ENCODE data around the gene ZNF319.

ZNF319 gene

DNA sequence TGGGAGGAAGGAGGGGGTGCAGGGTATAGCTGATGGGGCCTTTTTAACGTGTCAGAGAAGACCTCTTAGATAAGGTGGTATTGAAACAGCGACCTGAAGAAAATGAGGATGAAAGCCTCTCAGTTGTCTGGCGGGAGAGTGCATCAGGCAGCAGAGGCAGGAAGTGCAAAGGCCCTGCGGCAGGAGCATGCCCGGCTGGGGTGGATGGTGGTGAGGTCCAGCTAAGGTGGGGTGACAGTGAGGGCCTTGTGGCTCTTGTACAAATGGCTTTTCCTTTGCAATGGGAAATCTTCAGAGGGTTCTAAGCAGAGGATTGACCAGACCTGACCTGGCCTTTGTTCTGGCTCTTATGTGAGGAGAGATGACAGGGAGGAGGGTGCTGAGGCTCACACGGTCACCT lies 36.5 kb upstream of the ZNF319 start:
- FAIRE-seq = no peak

DNA sequence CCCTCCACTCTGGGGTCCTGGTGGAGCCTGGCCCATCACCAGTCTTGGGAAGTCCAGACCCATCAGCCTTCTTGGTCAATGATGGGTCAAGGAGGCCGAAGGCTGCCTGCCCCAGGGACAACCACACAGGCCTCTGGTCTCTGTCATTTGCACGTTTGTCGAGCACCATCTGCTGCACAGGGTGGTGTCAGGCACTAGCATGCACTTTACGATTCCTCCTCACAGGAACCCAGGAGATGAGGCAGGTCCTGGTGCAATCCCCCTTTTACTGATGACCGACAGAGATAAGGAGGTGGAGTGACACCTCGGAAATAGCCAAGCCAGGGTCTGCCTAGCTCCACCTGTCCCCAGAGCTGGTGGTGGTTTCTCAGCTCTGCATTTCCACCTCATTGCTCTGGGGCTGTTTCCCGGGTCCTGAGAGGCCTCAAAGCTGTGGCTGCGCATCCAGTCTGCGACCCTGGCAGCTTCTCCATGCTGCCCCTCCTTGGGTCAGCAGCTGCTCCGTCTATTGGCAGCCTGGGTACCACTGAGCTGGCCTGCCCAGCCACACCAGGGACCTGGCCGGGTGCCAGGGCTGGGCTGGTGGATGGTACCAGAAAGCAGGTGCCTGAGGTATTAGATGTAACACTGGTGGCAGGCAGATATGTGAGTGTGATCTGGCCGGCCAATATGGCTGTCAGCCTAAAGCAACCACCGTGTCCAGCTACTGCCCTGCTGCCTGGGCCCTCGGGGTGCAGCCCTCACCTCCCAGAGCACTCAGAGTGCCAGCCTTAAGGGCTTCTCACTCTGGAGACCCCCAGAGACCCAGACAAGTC lies 35.1 kb upstream of the ZNF319 start:
- FAIRE-seq = no peak

DNA sequence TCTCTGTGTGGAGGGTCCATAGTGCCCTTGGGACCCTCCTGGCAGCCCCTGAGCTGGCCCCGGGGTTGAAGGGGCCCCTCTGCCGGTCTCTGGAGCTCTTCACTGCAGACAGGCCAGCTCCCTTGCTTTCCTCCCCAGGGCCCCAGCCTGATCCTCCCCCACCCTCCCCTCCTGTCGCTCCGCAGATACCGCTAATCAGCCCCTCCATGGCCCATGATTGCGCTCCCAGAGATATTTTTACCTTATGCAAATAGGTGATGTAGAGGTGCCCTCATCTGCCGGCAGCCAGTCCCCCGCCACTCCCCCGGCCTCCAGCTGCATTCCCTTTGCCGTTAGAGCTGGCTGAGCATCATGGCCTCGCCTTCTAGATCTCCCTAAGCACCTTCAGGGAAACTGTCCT lies 34.3 kb upstream of the ZNF319 start:
- no peak for FAIRE-seq

DNA sequence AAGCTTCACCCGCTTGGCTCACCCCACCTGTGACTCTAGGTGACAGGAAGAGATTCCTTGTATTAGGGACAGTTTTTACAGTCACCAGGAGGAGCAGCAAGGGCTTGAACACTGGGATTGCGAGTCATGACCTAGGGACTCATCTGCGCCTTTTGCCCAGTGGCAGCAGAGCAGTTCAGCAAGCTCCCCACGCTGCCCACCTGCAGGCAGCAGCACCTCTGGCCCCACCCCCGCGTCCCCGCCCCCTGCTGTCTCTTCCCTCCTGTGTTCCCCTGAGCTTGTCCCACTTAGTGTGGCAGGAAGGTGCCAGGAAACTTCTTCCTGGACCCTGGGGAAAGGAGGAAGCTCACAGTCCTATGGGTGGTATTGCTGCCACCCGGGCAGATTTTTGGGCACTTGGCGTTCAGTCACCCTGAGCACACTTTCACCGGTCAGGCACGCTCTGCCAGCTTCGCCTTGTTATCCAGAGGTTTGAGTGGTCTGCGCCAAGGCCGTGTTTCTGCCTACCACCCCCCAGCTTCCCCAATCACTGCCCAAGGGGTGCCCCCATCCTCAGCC lies 33.7 kb upstream of the ZNF319 start:
- no peak for FAIRE-seq

DNA sequence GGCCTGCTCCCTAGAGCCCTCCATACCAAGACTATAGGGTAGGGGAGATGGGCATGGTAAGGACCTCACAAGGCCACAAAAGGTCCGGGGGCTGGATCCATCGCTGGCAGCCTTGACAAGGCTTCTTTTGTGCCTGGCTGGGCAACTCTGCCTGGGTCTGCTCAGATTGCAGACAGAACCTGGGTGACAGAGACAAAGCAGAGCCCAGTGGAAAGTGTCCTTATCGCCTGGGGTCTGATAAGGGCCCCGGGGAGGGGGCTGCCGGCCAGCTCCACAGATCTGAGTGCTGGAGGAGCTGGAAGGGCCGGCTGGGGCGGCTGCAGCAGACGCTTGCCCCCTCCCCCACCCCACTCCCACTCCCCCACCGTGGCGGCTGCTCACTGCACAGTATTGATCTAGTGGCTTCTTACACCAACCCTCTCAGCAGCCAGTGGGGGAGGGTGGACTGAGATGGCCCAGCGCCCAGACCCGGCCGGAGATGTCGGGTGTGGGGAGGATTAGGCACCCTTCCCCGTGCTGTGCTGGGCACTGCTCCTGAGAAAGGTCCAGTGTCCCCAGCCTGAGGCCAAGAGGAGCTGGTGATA lies 32.3 kb upstream of the ZNF319 start:
- no peak for FAIRE-seq

DNA sequence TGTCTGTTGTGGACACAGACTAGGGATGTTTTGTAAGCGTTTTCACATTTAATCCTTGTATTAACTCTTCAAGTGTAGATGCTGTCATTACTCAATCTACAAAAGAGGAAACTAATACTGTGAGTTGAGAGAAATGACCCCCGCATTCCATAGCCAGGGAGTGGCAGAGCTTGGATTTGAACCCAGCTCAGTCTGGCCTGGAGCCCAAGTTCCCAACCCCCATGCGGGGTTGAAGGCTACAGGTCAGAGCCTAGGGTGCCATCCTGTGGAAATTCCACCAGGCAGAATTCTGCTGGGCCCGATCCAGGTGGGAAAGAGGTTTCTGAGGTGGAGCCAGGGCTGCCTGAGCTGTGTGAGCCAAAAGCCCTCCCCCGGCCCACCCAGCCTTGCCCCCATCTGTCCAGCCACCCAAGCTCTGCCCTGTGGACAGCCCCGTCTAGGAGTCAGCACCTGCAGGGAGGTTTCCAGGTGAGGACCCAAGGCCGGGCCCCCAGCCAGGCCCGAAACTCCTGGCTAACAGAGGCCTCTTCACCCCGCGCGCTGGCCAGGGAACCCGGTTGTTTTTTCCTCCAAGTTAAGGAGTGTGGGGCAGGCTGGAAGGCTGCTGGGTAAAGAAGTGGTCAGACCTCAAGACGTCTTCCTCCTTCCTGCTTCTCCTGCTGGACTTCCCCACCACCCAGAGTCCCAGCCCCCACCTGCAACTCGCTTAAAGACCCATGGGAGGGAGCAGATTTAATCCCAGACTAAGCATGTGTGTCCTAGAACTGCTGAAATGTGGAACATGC lies 30.7 kb upstream of the ZNF319 start:
- FAIRE-seq = no peak

DNA sequence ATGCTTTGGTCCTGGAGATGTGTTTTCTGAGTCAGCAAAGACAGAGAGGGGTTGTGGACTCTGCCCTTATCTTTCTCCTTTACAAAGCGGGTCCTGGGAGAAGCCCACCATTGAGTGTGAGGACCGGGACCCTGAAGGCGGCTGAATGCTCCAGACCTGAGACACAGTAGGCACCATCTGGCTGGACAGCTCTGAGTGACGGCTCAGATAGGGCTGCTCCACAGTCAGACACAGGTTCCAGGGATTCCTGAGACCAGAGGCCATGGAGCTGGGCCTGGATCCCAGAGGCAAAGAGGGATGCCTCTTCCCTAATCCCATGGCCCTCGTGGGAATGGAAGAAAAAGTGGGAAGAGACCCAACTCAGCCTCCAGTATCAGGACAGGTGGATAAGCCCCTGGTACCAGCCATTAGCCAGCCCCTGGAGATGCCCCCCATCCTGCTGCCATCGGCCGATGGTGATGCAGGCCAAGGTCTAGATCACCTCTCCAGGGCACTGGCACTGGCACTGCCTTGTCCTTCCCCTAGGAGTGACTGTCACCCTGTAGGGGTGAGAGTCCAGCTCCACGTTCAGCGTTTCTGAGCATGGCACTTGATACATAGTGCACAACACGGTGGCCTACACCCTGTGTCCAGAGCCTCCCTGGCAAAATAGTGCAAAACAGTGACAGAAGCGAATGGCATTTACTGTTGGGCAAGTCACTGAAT lies 29.8 kb upstream of the ZNF319 start:
- no peak for FAIRE-seq

DNA sequence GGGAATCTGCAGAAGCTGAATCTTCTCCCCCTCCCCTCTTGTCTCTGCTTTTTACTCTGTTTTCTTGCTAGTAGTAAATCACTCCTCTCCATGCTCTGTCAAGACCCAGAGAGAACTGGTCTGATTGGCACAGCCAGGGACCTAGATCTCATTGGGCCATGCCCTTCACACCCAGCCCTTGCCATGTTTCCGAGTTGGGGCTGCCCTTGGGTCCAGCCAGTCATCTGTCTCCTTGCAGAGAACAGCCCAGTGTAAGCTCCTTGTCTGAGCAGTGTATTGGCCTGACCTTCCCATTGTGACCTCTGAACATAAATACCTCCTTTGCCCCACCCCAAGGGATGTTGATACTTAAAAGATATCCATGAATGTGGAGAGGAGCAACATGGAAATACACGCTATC lies 28.9 kb upstream of the ZNF319 start:
- FAIRE-seq = no peak

DNA sequence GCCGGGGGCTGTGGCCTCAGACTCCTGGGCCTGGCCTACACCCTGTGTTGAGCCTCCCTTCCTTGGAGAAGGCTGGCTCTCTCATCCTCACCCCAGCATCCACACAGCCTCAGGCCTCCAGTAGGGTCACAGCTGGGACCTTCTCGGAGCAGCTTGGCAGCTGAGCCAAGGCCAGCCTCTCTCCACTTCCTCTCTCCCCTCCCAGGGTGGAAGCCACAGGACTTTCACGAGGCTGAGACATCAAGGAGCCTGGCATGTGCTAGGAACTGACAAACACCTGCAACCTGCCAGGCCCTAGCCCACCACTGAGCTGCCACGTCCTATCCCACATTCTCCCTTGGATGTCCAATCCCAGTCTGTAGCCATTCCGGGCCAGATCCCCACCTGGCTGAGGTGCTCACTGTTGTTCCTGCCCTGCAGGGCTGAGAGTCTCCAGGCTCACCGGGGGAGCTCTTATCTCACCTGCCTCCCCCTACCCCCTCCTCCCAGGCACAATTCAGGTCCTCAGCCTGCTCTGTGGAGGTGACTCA lies 28.1 kb upstream of the ZNF319 start:
- no peak for FAIRE-seq

DNA sequence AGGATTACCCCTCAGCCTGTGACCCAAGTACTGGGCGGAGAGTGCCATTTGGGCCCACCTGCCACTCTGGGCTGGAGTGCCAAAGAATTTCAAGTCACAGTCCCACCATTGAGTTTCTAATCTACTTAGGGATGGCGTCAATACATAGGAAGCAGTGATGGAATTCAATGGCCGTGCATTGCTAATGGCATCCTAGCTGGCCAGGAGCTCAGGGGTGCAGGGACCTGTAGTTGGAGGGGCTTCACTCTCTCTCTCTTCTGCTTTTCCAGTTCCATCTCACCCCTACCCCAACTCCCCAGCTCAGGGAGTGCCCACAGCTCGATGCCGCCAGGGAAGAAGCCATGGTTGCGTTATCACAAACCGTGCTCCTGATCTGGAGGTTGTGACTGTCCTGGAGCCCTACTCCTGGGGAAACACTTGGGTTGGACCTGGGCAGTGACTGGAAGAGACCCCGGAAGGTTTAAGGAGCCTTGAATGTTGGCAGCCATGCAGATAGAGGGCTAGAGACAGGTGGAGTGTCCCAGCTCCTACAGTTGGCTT lies 27.5 kb upstream of the ZNF319 start:
- FAIRE-seq = no peak

DNA sequence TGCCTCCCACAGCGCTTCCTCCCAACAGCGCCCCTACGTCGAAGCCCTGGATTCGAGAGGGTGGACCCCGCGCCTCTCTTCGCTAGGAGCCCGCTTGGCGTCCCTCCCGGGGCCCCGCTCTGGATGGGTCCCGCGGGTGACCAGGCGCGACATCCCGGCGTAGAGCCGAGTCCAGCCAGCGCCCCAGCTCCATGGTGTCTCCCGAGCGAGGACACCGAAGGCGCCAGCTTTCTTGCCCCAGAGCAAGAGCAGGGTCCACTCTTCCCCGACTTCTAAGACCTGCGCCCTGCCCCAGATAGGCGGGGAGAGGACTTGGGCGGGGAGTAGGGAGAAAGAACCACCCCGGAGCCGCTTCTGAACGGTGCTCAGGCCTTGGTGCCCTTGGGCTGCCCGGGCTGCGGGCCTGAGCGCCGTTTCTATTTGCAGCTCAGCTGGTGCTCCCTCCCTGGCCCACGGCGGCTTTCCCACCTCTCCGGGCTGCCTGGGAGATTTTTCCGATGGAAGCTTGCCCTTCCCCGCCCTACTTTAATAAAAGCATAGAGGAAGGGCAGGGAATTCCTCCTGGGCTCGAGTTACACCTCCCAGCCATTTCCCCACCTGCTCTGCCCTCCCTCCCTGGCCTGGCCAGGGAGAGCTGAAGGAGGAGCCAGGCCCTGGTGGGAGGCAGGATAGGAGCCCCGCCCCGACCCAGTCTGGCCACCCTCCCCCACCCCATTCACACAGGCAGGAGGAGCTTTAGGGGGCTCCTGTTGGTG lies 26.9 kb upstream of the ZNF319 start:
- FAIRE-seq = no peak

DNA sequence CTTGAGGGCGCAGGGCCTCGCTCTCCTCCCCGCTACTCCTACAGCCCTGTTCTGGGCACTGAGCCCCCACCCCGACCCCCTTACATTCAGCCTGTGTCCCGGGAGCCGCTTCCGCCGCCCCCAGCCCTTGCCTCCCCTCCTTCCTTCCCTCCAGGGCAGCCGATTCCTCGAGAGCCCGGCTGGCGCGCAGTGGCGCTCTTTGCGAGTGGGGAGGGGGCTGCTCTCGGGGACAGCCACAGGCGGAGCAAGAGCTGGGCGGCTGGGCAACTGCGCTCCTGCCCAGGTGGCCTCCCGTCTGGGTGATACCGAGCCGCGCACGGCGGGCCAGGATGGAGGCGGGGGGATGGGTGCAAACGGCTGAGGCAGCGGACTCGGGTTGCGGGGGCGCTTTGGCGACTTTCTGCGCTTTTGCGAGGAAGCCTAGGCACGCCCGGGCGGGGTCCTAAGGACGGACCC lies 26.3 kb upstream of the ZNF319 start:
- FAIRE-seq = no peak

DNA sequence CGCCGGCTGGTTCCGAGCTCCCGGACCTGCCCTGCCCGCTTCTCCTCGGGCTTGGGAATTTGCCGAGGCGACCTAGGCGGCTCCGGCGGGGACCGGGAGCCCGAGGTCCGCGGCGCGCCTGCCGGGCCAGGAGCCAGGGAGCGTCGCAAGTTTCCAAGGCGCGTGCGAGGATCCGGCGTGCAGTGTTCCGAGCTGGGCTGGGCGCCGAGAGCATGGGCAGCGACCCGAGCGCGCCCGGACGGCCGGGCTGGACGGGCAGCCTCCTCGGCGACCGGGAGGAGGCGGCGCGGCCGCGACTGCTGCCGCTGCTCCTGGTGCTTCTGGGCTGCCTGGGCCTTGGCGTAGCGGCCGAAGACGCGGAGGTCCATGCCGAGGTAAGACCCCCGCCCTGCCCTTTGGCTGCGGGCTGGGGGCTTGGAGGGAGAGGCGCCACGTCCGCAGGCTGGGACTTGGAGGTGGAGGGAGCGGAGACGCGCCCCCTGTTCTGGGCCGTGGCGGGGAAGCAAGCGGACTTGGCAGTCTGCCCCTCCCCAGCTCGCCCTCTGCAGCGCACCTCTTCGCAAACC lies 25.8 kb upstream of the ZNF319 start:
- no peak for FAIRE-seq

DNA sequence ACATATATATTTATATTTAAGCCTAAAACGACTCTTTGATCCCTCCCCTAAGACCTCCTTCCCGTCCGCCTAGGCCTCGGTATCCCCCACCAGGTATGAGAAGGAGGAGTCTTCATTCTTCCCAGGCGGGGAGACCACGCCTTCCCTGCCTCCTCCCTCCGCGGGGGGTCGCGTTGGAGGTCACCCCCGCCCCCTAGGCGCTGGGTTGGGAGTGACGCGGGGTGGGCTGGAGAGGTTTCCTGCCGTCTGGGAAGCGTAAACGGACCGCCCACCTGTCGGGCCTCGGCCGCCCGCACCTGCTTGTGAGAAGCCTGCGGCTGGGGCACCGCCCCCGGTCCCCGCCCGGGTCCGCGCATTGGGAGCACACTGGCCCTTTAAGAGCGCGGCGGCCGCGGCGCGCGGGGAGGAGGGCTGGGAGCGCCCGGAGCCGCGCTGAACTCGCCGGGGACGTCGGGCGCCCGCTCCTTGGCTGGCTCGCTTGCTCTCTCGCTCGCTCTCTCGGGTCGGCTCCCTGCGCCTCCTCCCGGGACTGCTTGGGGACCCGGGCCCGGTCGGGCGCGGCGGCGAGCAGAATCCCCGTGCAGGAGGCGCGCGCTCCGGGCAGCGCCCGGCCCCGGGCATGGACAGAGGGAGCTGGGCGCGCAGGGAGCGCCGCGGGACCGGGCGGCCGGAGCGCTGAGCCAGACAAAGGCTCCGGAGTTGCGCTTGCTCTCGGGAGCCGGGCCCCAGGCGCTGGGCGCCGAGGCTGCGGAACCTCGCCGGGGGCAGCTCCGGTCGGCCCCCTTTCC lies 25.1 kb upstream of the ZNF319 start, which contains the start of gene MMP15:
TSS of gene MMP15 (plus strand) at position 404 of the 788 bp plus-strand sequence. CDS start 597 bp downstream, outside the sequence.
- no peak for FAIRE-seq

DNA sequence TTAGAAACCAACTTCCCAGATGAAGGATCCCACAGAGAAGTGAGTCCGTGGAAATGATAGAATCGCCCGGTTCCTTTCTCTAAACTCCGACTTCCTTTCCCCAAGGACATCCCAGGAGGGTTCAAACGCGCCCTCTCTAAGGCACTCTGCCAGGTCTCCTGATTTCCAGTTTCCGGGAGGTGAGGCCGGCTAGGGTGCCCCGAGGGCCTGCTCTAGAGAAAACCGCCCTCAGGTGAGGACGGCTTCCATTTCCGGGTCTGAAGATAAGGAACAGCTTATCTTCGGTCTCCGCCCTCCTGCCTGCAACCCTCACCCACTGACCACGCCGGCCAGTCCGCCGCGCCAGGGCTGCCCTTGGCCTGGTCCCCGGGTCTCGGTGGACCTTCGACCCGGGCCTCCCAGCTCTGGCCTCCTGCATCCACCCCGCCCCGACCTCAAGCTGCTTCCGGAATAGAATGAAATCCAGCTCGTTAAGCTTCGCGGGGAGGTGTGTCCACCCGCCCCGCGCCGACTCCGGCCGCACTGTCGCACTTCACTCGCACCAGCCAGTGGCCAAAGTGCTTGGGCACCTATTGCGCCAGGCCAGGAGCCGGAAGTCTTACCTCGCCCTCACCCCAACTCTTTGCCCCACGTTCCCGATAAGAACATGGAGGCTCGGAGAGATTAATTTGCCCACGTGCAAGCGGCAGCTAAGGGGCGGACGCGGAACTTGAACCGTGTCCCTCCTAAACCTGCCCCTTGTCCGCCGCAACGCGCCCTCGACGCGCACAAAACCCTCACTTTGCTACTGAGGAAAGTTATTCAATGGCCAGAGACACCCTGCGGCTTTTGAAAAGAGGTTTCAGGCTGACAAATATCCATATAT lies 24.2 kb upstream of the ZNF319 start:
- no peak for FAIRE-seq

DNA sequence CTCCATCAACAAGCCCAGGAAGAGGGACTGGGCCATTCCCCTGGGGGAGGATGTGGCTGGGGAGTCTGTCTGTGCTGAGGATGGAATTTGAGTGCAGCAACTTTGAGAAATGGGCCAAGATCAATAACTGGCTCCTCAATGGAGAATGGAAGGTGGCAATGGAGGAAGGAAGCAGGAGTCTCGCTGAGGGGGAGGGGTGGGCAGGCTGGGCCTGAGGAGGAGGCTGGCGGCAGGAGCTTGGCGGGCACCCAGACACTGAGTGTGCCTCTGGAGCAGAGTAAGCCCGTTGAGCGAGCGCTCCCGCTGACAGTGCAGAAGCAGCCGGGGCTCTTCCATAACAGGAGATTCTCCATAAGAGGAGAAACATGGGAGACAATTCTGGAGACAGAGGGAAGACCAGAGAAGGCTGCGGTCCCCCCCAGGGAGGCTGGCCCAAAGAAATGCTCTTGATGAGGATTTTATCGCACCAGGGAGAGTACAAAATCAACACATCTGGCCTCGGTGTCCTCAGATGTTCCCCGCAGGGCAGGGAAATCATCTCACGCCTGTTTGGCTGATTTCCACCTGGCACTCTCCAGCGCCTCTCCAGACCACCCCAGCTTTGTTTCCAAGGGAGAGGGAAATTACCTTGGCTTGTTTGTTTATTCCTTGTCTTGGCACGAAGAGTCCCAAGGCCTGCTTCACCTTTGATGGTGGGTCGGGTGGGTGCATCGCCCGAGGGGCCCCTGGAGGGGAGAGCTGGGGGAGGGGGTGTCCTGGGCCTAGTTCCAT lies 22.3 kb upstream of the ZNF319 start:
- no peak for FAIRE-seq

DNA sequence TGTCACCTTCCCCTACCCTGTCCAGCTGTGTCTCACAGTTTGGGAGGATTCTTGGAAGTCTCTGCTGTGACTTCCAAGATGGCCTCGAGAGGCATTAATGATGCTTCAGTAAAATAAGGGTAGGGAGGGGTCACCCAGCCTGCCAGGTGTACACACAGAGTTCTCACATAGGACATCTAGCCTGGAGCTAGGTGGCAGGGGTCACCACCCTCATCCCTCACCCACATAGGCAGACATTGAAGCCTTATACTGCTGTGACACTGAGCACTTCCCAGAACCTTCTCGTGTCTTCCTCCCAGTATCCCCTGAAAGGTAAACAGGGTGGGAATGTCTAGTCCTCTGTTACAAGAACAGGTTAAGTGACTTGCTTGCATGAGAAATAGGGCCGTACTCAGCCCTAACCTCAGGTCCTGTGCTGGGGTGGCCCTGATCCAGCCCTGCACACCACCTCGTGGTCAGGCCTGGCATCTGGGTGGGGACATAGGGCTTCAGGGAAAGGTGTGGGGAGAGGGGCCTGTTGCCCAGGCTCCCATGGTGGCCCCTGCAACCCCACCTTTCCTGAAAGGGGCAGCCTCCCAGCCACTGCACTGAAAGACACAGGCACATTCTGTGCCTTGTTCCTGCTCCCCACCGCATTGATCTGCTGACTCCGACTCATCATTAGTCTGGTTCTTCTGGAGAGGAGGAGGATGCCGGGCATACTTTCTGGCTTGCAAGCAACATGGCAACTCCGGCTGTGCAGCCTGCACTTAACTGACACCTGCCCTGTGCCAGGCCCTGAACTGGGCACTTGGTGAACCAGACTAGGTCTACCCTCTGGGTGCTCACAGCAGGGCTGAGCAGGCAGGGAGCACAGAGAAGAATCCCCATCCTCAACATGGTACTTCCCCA lies 21.4 kb upstream of the ZNF319 start:
- FAIRE-seq = no peak
